WI38 (cell line): Measurements from ENCODE around the gene LUZP2.

Experiments used
- H3K4me3 ChIP-seq: 2 replicates; pipeline ENCODE4 v1.5.1; 2011; ENCODE audit warnings: low read depth, mild to moderate bottlenecking, control low read depth, low read length
- TF ChIP-seq, protein P1 (sequence below): IDR thresholded peaks from 2 replicates; pipeline ENCODE4 v1.5.1; 2012; ENCODE audit warnings: low read depth, mild to moderate bottlenecking, control low read depth, low read length

Gene LUZP2

DNA sequence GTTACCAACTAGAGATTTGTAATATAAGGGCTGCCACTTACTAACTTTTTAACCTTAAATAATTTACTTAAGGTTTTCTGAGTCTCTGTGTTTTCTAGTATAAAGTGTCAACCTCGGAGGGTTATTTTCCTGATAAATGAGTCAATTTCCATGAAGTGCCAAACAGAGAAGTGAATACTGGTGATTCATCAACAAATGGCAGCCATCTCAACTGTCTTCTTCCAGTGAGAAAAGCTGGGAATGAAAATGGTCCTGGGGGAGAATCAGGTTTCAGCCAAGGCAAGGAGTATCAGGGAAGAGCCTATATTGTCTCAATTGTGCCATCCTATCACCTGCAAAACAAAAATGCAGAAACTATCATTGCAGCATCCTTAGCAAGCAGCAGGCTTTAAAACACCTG lies 129.1 kb downstream of the LUZP2 start:
- H3K4me3 ChIP-seq = no peak overlapping the region
- TF ChIP-seq, protein P1, sequence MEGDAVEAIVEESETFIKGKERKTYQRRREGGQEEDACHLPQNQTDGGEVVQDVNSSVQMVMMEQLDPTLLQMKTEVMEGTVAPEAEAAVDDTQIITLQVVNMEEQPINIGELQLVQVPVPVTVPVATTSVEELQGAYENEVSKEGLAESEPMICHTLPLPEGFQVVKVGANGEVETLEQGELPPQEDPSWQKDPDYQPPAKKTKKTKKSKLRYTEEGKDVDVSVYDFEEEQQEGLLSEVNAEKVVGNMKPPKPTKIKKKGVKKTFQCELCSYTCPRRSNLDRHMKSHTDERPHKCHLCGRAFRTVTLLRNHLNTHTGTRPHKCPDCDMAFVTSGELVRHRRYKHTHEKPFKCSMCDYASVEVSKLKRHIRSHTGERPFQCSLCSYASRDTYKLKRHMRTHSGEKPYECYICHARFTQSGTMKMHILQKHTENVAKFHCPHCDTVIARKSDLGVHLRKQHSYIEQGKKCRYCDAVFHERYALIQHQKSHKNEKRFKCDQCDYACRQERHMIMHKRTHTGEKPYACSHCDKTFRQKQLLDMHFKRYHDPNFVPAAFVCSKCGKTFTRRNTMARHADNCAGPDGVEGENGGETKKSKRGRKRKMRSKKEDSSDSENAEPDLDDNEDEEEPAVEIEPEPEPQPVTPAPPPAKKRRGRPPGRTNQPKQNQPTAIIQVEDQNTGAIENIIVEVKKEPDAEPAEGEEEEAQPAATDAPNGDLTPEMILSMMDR = no peak

DNA sequence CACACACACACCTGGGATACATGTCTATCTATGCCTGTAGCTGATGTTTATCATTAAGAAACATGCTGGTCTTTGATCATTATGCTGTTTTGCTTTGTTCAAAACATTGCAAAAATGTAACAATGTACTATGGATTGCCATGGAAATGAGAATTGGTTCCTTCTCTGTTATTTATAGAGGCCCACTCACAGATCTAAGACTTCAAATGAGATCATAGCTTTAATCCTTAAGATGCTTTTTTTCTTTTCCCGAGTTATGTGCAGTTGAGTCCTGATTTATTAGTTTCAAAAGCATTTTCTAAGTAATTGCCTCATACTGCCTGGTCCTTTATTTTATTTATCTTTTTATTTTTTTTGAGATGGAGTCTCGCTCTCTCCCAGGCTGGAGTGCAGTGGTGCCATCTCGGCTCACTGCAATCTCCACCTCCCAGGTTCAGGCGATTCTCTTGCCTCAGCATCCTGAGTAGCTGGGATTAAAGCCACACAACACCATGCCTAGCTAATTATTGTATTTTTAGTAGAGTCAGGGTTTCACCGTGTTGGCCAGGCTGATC lies 131.4 kb downstream of the LUZP2 start:
- no peak overlapping the region for H3K4me3 ChIP-seq
- TF ChIP-seq, protein P1 = no peak

DNA sequence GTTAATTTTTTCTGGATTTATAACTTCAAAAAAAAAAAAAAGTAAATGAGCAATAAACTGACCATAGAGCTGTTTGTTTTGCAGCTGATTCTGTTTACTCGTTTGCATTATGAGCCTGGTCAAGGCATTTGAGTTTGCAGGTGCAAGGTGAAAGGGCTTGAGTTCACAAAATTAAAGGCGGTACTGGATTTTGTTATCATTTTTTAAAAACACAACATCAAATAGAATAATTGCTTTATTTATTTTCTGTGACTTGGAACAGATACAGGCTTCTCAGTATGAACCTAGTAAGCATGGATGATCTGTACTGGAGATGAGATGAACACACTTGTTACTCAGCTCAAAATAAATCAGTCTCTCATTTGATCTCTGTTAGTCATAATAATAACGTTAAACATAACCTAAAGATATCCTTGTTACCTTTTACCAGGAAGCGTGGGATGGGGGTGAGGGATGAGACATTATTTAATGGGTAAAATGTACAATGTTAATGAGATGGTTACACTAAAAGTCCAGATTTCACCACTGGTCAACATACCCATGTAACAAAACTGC lies 137.8 kb downstream of the LUZP2 start:
- TF ChIP-seq, protein P1 = no peak
- no peak overlapping the region for H3K4me3 ChIP-seq

DNA sequence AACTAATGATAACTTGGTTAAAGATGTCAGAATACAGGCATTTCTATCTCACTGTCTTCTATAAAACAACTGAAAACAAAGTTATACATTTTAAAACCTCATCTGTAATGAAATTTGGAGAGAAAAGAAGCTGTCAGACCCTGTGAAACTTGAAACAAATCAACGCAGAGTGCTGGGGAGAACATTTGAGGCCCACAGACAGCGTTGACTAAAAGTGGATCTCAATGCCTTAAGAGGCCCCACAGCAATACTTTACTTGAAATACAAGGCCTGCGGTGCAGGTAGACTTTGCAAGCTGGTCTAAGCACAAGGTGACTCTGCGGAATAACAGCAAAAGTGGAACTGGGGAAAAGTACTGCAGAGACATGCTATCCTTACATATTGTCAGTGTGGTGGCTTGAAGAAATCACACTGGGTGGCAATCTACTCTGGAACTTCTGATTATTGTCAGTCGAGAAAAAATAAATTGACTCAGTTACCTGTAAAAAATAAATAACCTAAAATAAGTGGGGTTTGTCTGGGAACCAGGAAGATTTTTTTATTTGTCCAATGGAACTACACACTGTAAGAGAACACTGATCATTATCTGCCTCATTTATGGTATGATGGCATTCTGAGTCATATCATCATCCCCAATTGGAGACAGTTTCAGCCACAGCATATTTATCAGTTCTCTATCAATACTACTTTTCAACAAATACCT lies 138.9 kb downstream of the LUZP2 start:
- TF ChIP-seq, protein P1 = no peak

DNA sequence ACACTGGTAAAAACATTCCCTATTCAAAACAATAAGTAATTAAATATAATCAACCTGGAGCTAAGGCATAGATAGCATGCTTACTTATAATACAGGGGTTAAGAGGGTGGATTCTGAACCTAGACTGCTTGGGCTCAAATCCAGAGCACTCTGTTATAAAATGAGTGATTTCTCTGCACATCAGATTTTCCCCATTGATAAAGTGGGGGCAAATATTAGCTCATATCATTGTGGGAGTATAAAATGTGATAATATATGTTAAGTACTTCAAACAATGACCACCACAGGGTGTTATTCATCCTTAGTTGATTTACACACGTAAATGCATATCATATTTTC lies 139.4 kb downstream of the LUZP2 start:
- TF ChIP-seq, protein P1 = no peak
- no peak overlapping the region for H3K4me3 ChIP-seq

More for the DNA sequence above, 138.9 kb downstream of the LUZP2 start:
- H3K4me3 ChIP-seq = no peak overlapping the region

DNA sequence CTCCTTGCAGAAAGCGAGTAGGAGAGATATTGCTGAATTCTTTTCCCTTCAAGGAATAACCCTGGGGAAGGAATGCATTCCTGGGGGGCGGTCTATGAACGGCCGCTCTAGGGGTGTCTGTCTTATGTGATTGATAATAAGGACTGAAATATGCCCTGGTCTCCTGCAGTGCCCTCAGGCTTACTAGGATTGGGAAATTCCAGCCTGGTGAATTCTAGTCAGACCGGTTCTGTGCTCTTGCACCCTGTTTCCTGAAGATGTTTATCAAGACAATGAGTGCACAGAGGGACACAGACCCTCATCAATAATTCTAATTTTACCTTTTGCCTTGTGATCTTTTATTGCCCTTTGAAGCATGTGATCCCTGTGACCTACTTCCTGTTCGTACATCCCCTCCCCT lies 140.7 kb downstream of the LUZP2 start:
- TF ChIP-seq, protein P1 = no peak
- no peak overlapping the region for H3K4me3 ChIP-seq

DNA sequence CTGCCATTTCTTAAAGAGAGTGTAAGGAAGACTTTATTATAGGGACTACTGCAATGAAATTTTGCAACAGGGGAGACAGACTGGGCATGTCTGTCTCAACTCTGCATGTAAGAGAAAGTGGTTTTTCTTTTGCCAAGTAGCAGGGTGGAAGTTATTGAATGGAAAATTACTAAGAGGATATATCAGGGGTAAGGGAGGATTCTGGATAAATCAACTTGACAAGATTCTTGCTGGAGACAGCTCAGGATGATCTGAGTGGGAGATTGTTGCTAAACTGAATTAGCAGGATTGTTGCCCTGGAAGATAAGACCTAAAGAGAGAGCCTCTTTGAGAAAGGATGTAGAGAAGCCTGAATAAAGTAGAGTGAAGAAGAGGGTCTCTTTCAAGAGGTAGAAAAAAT lies 145.8 kb downstream of the LUZP2 start:
- H3K4me3 ChIP-seq = no peak overlapping the region
- TF ChIP-seq, protein P1 = no peak
